ENCODE results near the gene RHCG.

The RHCG gene

DNA sequence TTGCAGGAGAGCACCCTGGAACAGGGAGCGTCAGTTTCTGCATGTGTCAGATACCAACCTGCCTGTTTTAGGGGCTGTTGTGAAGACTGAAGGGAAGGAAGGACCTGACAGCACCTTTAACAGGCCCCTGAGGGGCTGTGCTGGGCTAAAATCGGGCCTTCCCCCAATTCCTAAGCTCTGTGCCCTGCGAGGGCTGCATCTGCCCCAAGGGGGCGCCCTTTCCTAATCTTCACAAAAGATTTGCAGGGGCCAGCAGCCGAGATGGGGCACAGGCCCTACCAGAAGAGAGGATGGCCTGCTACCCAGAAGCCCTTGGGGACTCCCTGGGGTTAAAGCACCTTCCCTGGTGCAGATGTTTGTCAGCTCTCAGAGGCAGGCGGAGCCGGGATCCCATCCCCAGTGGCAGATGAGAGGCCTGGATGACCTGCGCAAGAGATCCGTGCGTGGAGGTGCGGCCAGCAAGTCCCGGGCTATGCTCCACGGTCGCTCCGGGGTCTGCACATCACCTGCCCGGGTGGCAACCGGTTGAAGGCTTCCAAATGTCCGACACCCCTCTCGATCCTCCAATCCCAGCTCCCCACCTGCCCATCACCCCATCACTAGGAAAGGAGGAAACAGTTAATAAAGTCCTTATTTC is 53.6 kb downstream of the RHCG start:
- DNase-seq (ENCODE audit: low read depth) = peak; percentile 62
- no peak overlapping the region for H3K4me3 ChIP-seq (ENCODE audit: low read depth, low read length)
- TF ChIP-seq CTCF (IDR thresholded peaks at IDR 0.05; ENCODE audit: insufficient read depth, low read depth, low read length, missing control alignments) = peak; percentile 70

GRCh38 chr15:89442155-89442554 is 54.2 kb downstream of the RHCG start:
- no peak for TF ChIP-seq CTCF (IDR thresholded peaks at IDR 0.05; ENCODE audit: insufficient read depth, low read depth, low read length, missing control alignments)
- DNase-seq (ENCODE audit: low read depth) = no peak
- H3K4me3 ChIP-seq (ENCODE audit: low read depth, low read length) = no peak overlapping the region

GRCh38 chr15:89441295-89441812 is 55.0 kb downstream of the RHCG start:
- no peak overlapping the region for H3K4me3 ChIP-seq (ENCODE audit: low read depth, low read length)
- peak; percentile 83 for DNase-seq (ENCODE audit: low read depth)
- no peak for TF ChIP-seq CTCF (IDR thresholded peaks at IDR 0.05; ENCODE audit: insufficient read depth, low read depth, low read length, missing control alignments)

- no peak for DNase-seq (ENCODE audit: low read depth)
- H3K4me3 ChIP-seq (ENCODE audit: low read depth, low read length) = no peak overlapping the region
- TF ChIP-seq CTCF (IDR thresholded peaks at IDR 0.05; ENCODE audit: insufficient read depth, low read depth, low read length, missing control alignments) = no peak
These were observed 56.6 kb downstream of the RHCG start for GRCh38 chr15:89439764-89440163.

DNA sequence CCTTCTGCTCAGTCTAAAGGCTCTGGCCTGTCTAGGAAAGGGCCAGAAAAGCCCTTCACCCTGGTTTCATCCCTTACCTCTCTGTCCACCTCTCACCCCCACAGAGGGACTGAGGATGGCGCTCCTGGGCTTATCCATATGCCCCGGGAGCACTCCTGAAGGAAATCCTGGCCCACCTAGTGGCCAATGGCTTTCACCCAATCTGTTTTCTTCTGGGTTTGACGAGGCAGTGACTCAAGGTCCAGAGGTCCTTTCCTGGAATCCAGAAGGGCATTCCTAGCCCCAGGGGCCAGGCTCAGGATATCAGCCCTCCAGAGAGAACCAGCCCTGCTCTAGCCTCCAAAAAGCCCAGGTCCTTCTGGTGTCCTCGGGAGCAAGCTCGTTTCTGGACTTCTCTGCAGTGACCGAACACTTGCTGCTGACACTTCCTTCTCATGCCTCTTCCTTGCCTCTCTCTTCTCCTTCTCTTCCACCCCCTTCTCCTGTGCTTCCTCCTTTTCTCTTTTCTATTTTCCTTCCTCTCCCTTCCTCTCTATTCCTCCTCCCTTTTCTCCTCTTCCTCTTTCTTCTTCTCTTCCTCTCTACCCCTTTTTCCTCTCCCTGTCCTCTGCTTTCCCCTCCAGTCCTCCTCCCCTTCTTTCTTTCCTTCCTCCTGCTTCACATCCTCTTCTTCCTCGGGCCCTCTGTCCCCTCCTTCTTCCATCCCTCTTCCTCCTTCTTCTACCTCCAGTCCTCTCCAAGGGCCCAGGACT is 59.6 kb downstream of the RHCG start:
- no peak for DNase-seq (ENCODE audit: low read depth)
- no peak for TF ChIP-seq CTCF (IDR thresholded peaks at IDR 0.05; ENCODE audit: insufficient read depth, low read depth, low read length, missing control alignments)
- no peak overlapping the region for H3K4me3 ChIP-seq (ENCODE audit: low read depth, low read length)

DNA sequence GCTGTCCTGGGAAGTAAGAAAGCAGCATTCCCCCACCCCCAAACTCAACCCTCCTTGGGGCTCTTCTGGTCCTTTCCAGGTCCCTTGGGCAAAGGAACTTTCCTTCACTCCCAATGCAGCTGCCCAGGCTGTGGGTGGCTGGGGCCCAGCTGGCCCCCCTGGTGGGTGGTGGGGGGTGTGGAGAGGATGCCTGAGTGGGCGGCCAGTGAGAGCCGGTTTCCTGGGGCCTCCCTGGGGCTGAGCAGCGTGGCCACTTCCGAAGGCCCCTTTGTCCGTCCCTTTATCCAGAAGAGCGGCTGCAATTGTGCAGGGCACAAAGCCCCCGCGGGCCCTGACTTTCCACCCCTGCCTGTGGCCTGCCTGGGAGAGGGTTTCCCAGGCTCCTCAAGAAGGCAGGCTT is 61.0 kb downstream of the RHCG start:
- DNase-seq (ENCODE audit: low read depth) = no peak
- no peak for TF ChIP-seq CTCF (IDR thresholded peaks at IDR 0.05; ENCODE audit: insufficient read depth, low read depth, low read length, missing control alignments)
- H3K4me3 ChIP-seq (ENCODE audit: low read depth, low read length) = no peak overlapping the region

Measured in GM12865 (cell line).